A549 (cell line): Measurements from ENCODE around the gene COCH. TPM values are rescaled to one million over a fixed set of nuclear protein-coding genes. Genes with fewer than 3 reads are reported as not detected.

Experiments
- ATAC-seq, 2 experiments: fragments of 200-7000 bp in 1 of 2; fragments of >200 bp in 1 of 2; cut with Nextera tagmentation in 1 of 2; cut with Tn5 transposase in 1 of 2; 3 replicates each; pipeline versions ENCODE4 v1.8.0 to v1.9.1; 2018 to 2020; ENCODE audit warnings: mild to moderate bottlenecking in 1 of 2, moderate library complexity in 1 of 2
- CTCF ChIA-PET: fragments of 300-600 bp; sonication (Branson Sonifier 250); formaldehyde crosslinking; extraction: SDS; loops from one replicate; lab custom pipeline; 2021; ENCODE audit warnings: antibody characterized with exemption, inconsistent platforms; lab: Yijun Ruan, JAX
- POLR2A ChIA-PET: fragments of 350-600 bp; formaldehyde crosslinking; extraction: SDS; loops from one replicate; lab custom pipeline; 2021; ENCODE audit warnings: antibody characterized with exemption, inconsistent platforms; lab: Yijun Ruan, JAX
- DNase-seq, 2 experiments: peaks; one replicate each; pipeline versions ENCODE4 v3.0.0 to v3.0.0-alpha.2; 2011 to 2016; ENCODE audit warnings: low read depth in 1 of 2, low spot score in 1 of 2
- FAIRE-seq: peaks from 2 replicates; lab custom pipeline; 2011; peaks lifted over from hg19 to GRCh38; lab: Jason Lieb, UNC
- H3K27ac ChIP-seq, 2 experiments: fragments of >200 bp; sonication (Bioruptor Twin); formaldehyde crosslinking; 3 replicates each; pipeline ENCODE4 v1.5.1; 2016 to 2017
- H3K4me1 ChIP-seq: fragments of >200 bp; sonication (Bioruptor Twin); formaldehyde crosslinking; 3 replicates; pipeline ENCODE4 v1.6.1; 2016
- H3K4me2 ChIP-seq: fragments of >200 bp; sonication (Bioruptor Twin); formaldehyde crosslinking; 3 replicates; pipeline ENCODE4 v1.6.1; 2016
- H3K4me3 ChIP-seq: fragments of >200 bp; sonication (Bioruptor Twin); formaldehyde crosslinking; 3 replicates; pipeline ENCODE4 v1.5.1; 2016
- H3K9me3 ChIP-seq: fragments of >200 bp; sonication (Bioruptor Twin); formaldehyde crosslinking; 3 replicates; pipeline ENCODE4 v1.6.1; 2016
- CBX8 ChIP-seq: fragments of 200-600 bp; sonication (generic); IDR thresholded peaks from 2 replicates; pipeline ENCODE4 v1.6.1; 2016
- EHF ChIP-seq: fragments of 250-450 bp; sonication (Bioruptor Pico); IDR thresholded peaks from 2 replicates; pipeline ENCODE4 v1.5.0; 2020; ENCODE audit warnings: mild to moderate bottlenecking
- EHMT2 ChIP-seq: fragments of 200-600 bp; sonication (generic); IDR thresholded peaks from 2 replicates; pipeline ENCODE4 v1.6.1; 2016; ENCODE audit warnings: antibody characterized with exemption, low read depth, mild to moderate bottlenecking, moderate library complexity
- EP300 ChIP-seq, 2 experiments: fragments of >200 bp; sonication (Bioruptor Twin); formaldehyde crosslinking; IDR thresholded peaks; 2 replicates in 1 of 2; 3 replicates in 1 of 2; pipeline ENCODE4 v1.6.1; 2016 to 2017
- FOSB ChIP-seq: fragments of 250-450 bp; sonication (Bioruptor Pico); IDR thresholded peaks from 2 replicates; pipeline ENCODE4 v1.5.0; 2020; ENCODE audit warnings: mild to moderate bottlenecking, moderate library complexity
- FOSL2 ChIP-seq, 2 experiments: fragments of 450-650 bp in 1 of 2; fragments of >200 bp in 1 of 2; sonication (Bioruptor Twin) in 1 of 2; formaldehyde crosslinking; IDR thresholded peaks; 2 replicates each; pipeline versions ENCODE4 v1.5.0 to v1.6.1; 2016 to 2020; ENCODE audit warnings: mild to moderate bottlenecking in 1 of 2, moderate library complexity in 1 of 2
- GATA3 ChIP-seq: IDR thresholded peaks from 2 replicates; pipeline ENCODE4 v1.6.1; 2012; ENCODE audit warnings: borderline replicate concordance
- HDAC2 ChIP-seq: fragments of 200-600 bp; sonication (generic); IDR thresholded peaks from 2 replicates; pipeline ENCODE4 v1.6.1; 2016
- HOXB13 ChIP-seq: fragments of 250-450 bp; sonication (Bioruptor Pico); IDR thresholded peaks from 2 replicates; pipeline ENCODE4 v1.5.0; 2020; ENCODE audit warnings: low read depth, mild to moderate bottlenecking, moderate library complexity
- JUN ChIP-seq, 2 experiments: fragments of >200 bp; sonication (Bioruptor Twin); formaldehyde crosslinking; IDR thresholded peaks; 2 replicates in 1 of 2; 3 replicates in 1 of 2; pipeline ENCODE4 v1.6.1; 2016 to 2017
- KDM1A ChIP-seq: fragments of 200-600 bp; sonication (generic); IDR thresholded peaks from 2 replicates; pipeline ENCODE4 v1.6.1; 2016; ENCODE audit warnings: low read depth, mild to moderate bottlenecking
- MAX ChIP-seq: IDR thresholded peaks from 2 replicates; pipeline ENCODE4 v1.6.1; 2012
- MYC ChIP-seq: IDR thresholded peaks from 2 replicates; pipeline ENCODE4 v1.6.1; 2012; ENCODE audit warnings: mild to moderate bottlenecking, inconsistent platforms, low read length, improper control_type of control experiment, borderline replicate concordance
- NR3C1 ChIP-seq: fragments of >200 bp; sonication (Bioruptor Twin); formaldehyde crosslinking; IDR thresholded peaks from 3 replicates; pipeline ENCODE4 v1.6.1; 2017
- PHF8 ChIP-seq: fragments of 200-600 bp; sonication (generic); IDR thresholded peaks from 2 replicates; pipeline ENCODE4 v1.6.1; 2016; ENCODE audit warnings: low read depth, mild to moderate bottlenecking, antibody characterized with exemption, moderate library complexity, borderline replicate concordance
- POLR2A ChIP-seq: IDR thresholded peaks from 2 replicates; pipeline ENCODE4 v1.6.1; 2012; ENCODE audit warnings: mild to moderate bottlenecking, low read length
- RARB ChIP-seq: fragments of 250-450 bp; sonication (Bioruptor Pico); IDR thresholded peaks from 2 replicates; pipeline ENCODE4 v1.8.0; 2021; ENCODE audit warnings: mild to moderate bottlenecking, moderate library complexity
- RFX5 ChIP-seq: fragments of 450-650 bp; IDR thresholded peaks from 2 replicates; pipeline ENCODE4 v1.7.1; 2014; ENCODE audit warnings: antibody characterized with exemption, mild to moderate bottlenecking, moderate library complexity
- RNF2 ChIP-seq: fragments of 200-600 bp; sonication (generic); IDR thresholded peaks from 2 replicates; pipeline ENCODE4 v1.6.1; 2016; ENCODE audit warnings: low read depth, mild to moderate bottlenecking, antibody characterized with exemption, moderate library complexity, borderline replicate concordance
- SMC3 ChIP-seq: fragments of >200 bp; sonication (Bioruptor Twin); formaldehyde crosslinking; IDR thresholded peaks from 3 replicates; pipeline ENCODE4 v1.6.1; 2018; ENCODE audit warnings: inconsistent platforms
- SREBF2 ChIP-seq: fragments of 450-650 bp; IDR thresholded peaks from 2 replicates; pipeline ENCODE4 v1.6.1; 2014; ENCODE audit warnings: mild to moderate bottlenecking, moderate library complexity
- TFCP2L1 ChIP-seq: fragments of 250-450 bp; sonication (Bioruptor Pico); IDR thresholded peaks from 2 replicates; pipeline ENCODE4 v1.5.0; 2021; ENCODE audit warnings: mild to moderate bottlenecking
- USF2 ChIP-seq: fragments of 450-650 bp; IDR thresholded peaks from 2 replicates; pipeline ENCODE4 v1.6.1; 2014; ENCODE audit warnings: antibody characterized with exemption
- ZC3H11A ChIP-seq: fragments of 450-650 bp; IDR thresholded peaks from 2 replicates; pipeline ENCODE4 v1.6.1; 2014; ENCODE audit warnings: antibody characterized with exemption, mild to moderate bottlenecking
- ZNF302 ChIP-seq: fragments of 250-450 bp; sonication (Bioruptor Pico); IDR thresholded peaks from 2 replicates; pipeline ENCODE4 v1.9.0; 2021; ENCODE audit warnings: inconsistent platforms, mild to moderate bottlenecking, moderate library complexity
- ZSCAN20 ChIP-seq: fragments of 250-450 bp; sonication (Bioruptor Pico); IDR thresholded peaks from 2 replicates; pipeline ENCODE4 v1.8.0; 2022; ENCODE audit warnings: mild to moderate bottlenecking, moderate library complexity
- WGBS: methylation state at CpG from one replicate; pipeline ENCODE4 v1.1.6; 2017; ENCODE audit errors: missing lambda C conversion rate; 5-methylcytosine and 5-hydroxymethylcytosine counted together
- polyA plus RNA-seq, 4 experiments: library from polyadenylated mRNA; depleted of rRNA in 3 of 4; stranded (reverse); fragments of >200 nt; fragmentation: RNase III in 1 of 4; extraction: RNeasy Plus Mini Kit Qiagen cat#74134 plus additional on column Dnase treatment in 1 of 4; gene quantifications; 2 replicates in 3 of 4; 3 replicates in 1 of 4; pipeline ENCODE4 v1.2.3, GENCODE V29; 2011 to 2017

Gene COCH
- polyA plus RNA-seq, 2 of the 4 experiments (the other 2 are of a cell fraction), result 33.0 to 45.9 TPM

- WGBS, result 25% methylated on average over 1 of the region's 1 CpG
- FAIRE-seq (no peak), DNase-seq (no peak), ATAC-seq (no peak)
- ChIA-PET POLR2A (no interaction called here), CTCF (interaction anchor here (1.2 kb wide), 1 partner anchor 9 kb away, joined by 5 read pairs; no protein-coding TSS in a partner anchor)
- no peaks in the 10 kb centered on the region for H3K4me1 ChIP-seq
- no peak overlapping the region for H3K4me3 ChIP-seq
- H3K4me2 ChIP-seq, result no peak overlapping the region
- TF ChIP-seq GATA3 (no peak), USF2 (no peak), RARB (CRISPR knock-in tag) (no peak), MYC (no peak), KDM1A (no peak), JUN (IDR thresholded peaks at IDR 0.05) (no peak), FOSL2 (IDR thresholded peaks at IDR 0.05) (no peak), FOSL2 (CRISPR knock-in tag; IDR thresholded peaks at IDR 0.05) (no peak), EHMT2 (no peak), HOXB13 (CRISPR knock-in tag) (no peak), EP300 (IDR thresholded peaks at IDR 0.05) (no peak), TFCP2L1 (CRISPR knock-in tag) (no peak), RNF2 (no peak), PHF8 (no peak), MAX (no peak)
- no peaks in the 10 kb centered on the region for H3K9me3 ChIP-seq
- no peak overlapping the region for H3K27ac ChIP-seq
These were observed 25.0 kb upstream of the COCH start for GRCh38 chr14:30849354-30849753.

- POLR2A ChIA-PET, result no interaction called here
- Histone ChIP-seq H3K4me3 (no peak overlapping the region), H3K9me3 (no peaks in the 10 kb centered on the region), H3K4me1 (no peaks in the 10 kb centered on the region), H3K27ac (no peak overlapping the region), H3K4me2 (no peak overlapping the region)
- ATAC-seq, result no peak
- 40% methylated on average over 1 of the region's 1 CpG for WGBS
- CTCF ChIA-PET, result interaction anchor here (1.2 kb wide), 1 partner anchor 8 kb away, joined by 5 read pairs; no protein-coding TSS in a partner anchor
- peak; percentile 54 for FAIRE-seq
- no peak for TF ChIP-seq KDM1A
- TF ChIP-seq NR3C1, result no peak
- no peak for TF ChIP-seq EHF (CRISPR knock-in tag)
- no peak for TF ChIP-seq SMC3
- no peak for TF ChIP-seq SREBF2
- TF ChIP-seq FOSB (CRISPR knock-in tag), result no peak
- no peak for TF ChIP-seq ZC3H11A
- DNase-seq, result no peak
These were observed 24.4 kb upstream of the COCH start for GRCh38 chr14:30849983-30850382.

GRCh38 chr14:30853946-30854345 is 20.4 kb upstream of the COCH start:
- FAIRE-seq, result no peak

More at GRCh38 chr14:30853946-30854345, 20.4 kb upstream of the COCH start:
- DNase-seq, result no peak
- H3K9me3 ChIP-seq, result no peaks in the 10 kb centered on the region
- H3K4me2 ChIP-seq, result no peak overlapping the region
- ChIA-PET CTCF (no interaction called here), POLR2A (no interaction called here)
- H3K4me3 ChIP-seq, result no peak overlapping the region
- H3K27ac ChIP-seq, result no peak overlapping the region
- H3K4me1 ChIP-seq, result no peaks in the 10 kb centered on the region
- ATAC-seq, result no peak
- TF ChIP-seq SMC3 (no peak), FOSB (CRISPR knock-in tag) (no peak), RFX5 (no peak), CBX8 (no peak), RARB (CRISPR knock-in tag) (no peak), EHF (CRISPR knock-in tag) (no peak), ZC3H11A (no peak), POLR2A (no peak), ZSCAN20 (CRISPR knock-in tag) (no peak), ZNF302 (no peak), USF2 (no peak), HDAC2 (no peak), EP300 (IDR thresholded peaks at IDR 0.05) (no peak)
